Testis (tissue), 3 donors: ENCODE results near the gene SEPTIN6. TPM values are rescaled to one million over a fixed set of nuclear protein-coding genes. Genes with fewer than 3 reads are reported as not detected.
"Not testable (repeated sequence)": the region's sequence is repeated elsewhere in the genome, so short reads cannot be mapped to it uniquely, and the experiment has no call there.

ENCODE experiments used
- DNase-seq: peaks from one replicate; pipeline ENCODE4 v3.0.0-alpha.2; 2019
- H3K27ac ChIP-seq, 2 donors: fragments of 200-600 bp; sonication (generic); one replicate each; pipeline ENCODE4 v1.5.1; 2019
- H3K27me3 ChIP-seq: fragments of 200-600 bp; sonication (generic); one replicate; pipeline ENCODE4 v1.5.1; 2019
- H3K36me3 ChIP-seq: fragments of 200-600 bp; sonication (generic); one replicate; pipeline ENCODE4 v1.5.1; 2017; ENCODE audit warnings: low read depth; ENCODE audit errors: missing control alignments
- H3K4me1 ChIP-seq: fragments of 200-600 bp; sonication (generic); one replicate; pipeline ENCODE4 v1.5.1; 2019
- H3K4me3 ChIP-seq, 2 donors: fragments of 200-600 bp; sonication (generic); one replicate each; pipeline ENCODE4 v1.5.1; 2017 to 2019
- H3K9me3 ChIP-seq: fragments of 200-600 bp; sonication (generic); one replicate; pipeline ENCODE4 v1.5.1; 2017
- POLR2A ChIP-seq: fragments of 450-650 bp; IDR thresholded peaks from one replicate; pipeline ENCODE4 v1.6.1; 2017; ENCODE audit warnings: antibody characterized with exemption, mild to moderate bottlenecking, moderate library complexity
- WGBS, 2 donors: methylation state at CpG; one replicate each; pipeline ENCODE4 v1.1.5; 2018; 5-methylcytosine and 5-hydroxymethylcytosine counted together
- intact Hi-C: fragments of 100-400 bp; cut with DNase I; formaldehyde crosslinking; loops from one replicate; pipeline ENCODE4 v1.15.1; 2023; ENCODE audit warnings: low total_unique reads
- polyA plus RNA-seq: library from polyadenylated mRNA; stranded (reverse); fragments of 350-450 nt; fragmentation: Illumina TruSeq; extraction: RNeasy Lipid Tissue Mini Kit (QIAGEN cat#74804); gene quantifications from one replicate; pipeline ENCODE4 v1.2.3, GENCODE V29; 2014; ENCODE audit warnings: low read depth, low replicate concordance; ENCODE audit not compliant: insufficient read depth
- total RNA-seq, 2 donors: library from RNA; depleted of rRNA; stranded (reverse); fragments of >200 nt; gene quantifications; one replicate each; pipeline ENCODE4 v1.2.3, GENCODE V29; 2016
- TF ChIP-seq, protein P1 (sequence below), 3 experiments: fragments of 450-650 bp in 2 of 3; fragments of 200-600 bp in 1 of 3; sonication (generic) in 1 of 3; IDR thresholded peaks; one replicate each; pipeline ENCODE4 v1.5.1; 2016 to 2019; ENCODE audit warnings: antibody characterized with exemption in 3 of 3, mild to moderate bottlenecking in 2 of 3, moderate library complexity in 1 of 3

The SEPTIN6 gene
- total and polyA plus RNA-seq, 3 donors from 2014 or later, result 80.2 to 250 (median 187) TPM

DNA sequence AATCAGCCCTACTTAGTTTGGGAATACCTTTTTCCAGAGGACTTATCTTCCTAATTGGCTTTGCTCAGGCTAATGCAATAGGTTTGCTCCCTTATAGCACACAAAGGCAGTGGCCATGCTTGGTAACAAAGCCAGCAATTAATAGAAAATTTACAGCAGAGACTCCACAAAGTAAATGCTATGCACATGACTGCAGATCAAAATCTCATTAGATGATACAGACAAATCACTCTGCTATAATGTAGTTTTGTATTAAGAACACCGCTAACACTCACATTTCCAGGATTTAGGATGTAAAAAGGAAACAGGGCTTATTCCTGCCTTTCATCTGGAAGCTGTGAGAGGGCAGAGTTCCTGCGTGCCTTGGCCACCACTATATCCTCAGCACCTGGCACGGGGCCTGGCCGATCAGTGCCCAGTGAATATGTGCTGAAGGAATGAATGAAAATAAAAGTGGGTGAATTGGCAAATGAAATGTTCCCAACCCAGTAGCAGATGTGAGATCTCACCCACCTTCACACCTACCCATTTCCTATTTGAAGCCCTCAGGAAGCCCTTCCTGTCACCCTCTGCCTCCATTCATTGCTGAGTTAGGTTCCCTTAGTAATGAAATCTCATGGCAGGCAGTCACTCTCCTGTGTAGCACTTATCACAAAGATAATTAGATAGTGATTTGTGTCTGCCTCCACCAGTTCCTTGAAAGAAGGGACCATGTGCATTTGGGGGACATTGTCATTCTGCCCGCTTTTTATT, 5.1 kb downstream of the SEPTIN6 start:
- peaks cover 12% of the 10 kb centered on the region for H3K4me1 ChIP-seq
- no peak for DNase-seq

GRCh38 chrX:119686087-119686691, 6.8 kb downstream of the SEPTIN6 start:
- H3K27ac ChIP-seq, result peak overlapping the region; percentile 68 to 77
- no peak overlapping the region for H3K4me3 ChIP-seq
- intact Hi-C loops, result no loop called here
- no peaks in the 10 kb centered on the region for H3K9me3 ChIP-seq
- no peaks in the 10 kb centered on the region for H3K27me3 ChIP-seq
- TF ChIP-seq, protein P1, sequence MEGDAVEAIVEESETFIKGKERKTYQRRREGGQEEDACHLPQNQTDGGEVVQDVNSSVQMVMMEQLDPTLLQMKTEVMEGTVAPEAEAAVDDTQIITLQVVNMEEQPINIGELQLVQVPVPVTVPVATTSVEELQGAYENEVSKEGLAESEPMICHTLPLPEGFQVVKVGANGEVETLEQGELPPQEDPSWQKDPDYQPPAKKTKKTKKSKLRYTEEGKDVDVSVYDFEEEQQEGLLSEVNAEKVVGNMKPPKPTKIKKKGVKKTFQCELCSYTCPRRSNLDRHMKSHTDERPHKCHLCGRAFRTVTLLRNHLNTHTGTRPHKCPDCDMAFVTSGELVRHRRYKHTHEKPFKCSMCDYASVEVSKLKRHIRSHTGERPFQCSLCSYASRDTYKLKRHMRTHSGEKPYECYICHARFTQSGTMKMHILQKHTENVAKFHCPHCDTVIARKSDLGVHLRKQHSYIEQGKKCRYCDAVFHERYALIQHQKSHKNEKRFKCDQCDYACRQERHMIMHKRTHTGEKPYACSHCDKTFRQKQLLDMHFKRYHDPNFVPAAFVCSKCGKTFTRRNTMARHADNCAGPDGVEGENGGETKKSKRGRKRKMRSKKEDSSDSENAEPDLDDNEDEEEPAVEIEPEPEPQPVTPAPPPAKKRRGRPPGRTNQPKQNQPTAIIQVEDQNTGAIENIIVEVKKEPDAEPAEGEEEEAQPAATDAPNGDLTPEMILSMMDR (IDR thresholded peaks at IDR 0.05), result no peak
- no peak for TF ChIP-seq POLR2A
- peaks cover 12% of the 10 kb centered on the region for H3K4me1 ChIP-seq
- H3K36me3 ChIP-seq, result no peaks in the 10 kb centered on the region
- WGBS, 2 donors, result 35 to 40% methylated on average over 3 to 12 of the region's 12 CpGs
- DNase-seq, result no peak

More for the DNA sequence above, 5.1 kb downstream of the SEPTIN6 start:
- Histone ChIP-seq H3K27me3 (no peaks in the 10 kb centered on the region), H3K9me3 (no peaks in the 10 kb centered on the region), H3K4me3 (no peak overlapping the region), H3K27ac (no peak overlapping the region), H3K36me3 (no peaks in the 10 kb centered on the region)
- TF ChIP-seq, protein P1 (IDR thresholded peaks at IDR 0.05), result no peak
- TF ChIP-seq POLR2A, result no peak
- WGBS, 2 donors, result 76 to 77% methylated on average over 5 of the region's 5 CpGs
- intact Hi-C loops, result no loop called here

DNA sequence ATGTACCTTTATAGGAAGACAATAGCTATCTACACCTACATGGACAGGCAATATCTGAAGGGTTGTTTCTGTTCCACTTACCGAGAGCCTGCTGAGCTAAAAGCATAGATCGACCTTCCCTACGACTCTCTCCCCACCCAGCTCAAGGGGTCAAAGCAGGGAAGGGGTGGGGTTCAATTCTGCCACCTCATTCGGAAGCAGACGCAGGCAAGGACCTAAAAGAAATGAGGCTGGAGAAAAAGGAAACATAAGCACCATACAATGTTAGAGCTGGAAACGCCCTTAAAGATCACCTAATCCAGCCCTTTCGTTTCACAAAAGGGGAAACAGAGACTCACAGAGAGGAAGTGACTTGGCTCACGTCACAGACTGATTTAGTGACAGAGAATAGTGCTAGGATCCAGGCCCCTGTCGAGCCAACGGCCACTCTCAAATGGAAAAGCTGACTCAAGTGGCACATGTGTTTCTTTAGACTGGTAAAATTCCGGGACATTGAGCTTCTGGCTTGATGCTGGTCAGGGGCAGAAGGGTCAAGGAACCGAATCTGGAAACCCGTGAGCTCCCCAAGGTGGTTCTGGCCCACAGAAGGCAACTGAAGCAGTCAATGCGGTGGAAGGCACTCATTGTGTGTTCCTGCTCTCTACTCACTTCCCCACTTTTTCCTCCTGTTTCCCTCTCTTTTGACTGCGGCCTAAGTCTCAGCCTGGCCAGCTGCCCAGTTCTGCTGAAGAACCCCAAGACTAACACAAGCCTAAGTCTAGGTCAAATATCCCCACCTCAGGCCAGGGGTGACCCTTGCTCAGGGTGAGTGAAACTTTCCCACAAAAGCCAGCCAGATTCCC, 7.5 kb downstream of the SEPTIN6 start:
- intact Hi-C loops, result no loop called here
- Histone ChIP-seq H3K9me3 (no peaks in the 10 kb centered on the region), H3K4me3 (no peak overlapping the region), H3K27me3 (no peaks in the 10 kb centered on the region), H3K4me1 (peaks cover 12% of the 10 kb centered on the region), H3K36me3 (no peaks in the 10 kb centered on the region), H3K27ac (peak overlapping the region; percentile 68 to 77)
- no peak for DNase-seq
- TF ChIP-seq, protein P1 (IDR thresholded peaks at IDR 0.05), result no peak
- no peak for TF ChIP-seq POLR2A
- WGBS, 2 donors, result 25 to 37% methylated on average over 8 to 12 of the region's 15 CpGs

GRCh38 chrX:119684916-119685224, 8.1 kb downstream of the SEPTIN6 start:
- Histone ChIP-seq H3K27ac (peak overlapping the region; percentile 68 to 77), H3K36me3 (no peaks in the 10 kb centered on the region)
- intact Hi-C loops, result no loop called here

GRCh38 chrX:119684312-119684711, 8.7 kb downstream of the SEPTIN6 start:
- H3K27me3 ChIP-seq, H3K27ac ChIP-seq, intact Hi-C loops, DNase-seq, H3K9me3 ChIP-seq, H3K4me3 ChIP-seq, H3K36me3 ChIP-seq: not testable (repeated sequence)
- H3K4me1 ChIP-seq, result peaks cover 12% of the 10 kb centered on the region
- 67 to 94% methylated on average over 3 to 7 of the region's 8 CpGs for WGBS, 2 donors

More at GRCh38 chrX:119684916-119685224, 8.1 kb downstream of the SEPTIN6 start:
- Histone ChIP-seq H3K27me3 (no peaks in the 10 kb centered on the region), H3K9me3 (no peaks in the 10 kb centered on the region), H3K4me3 (no peak overlapping the region), H3K4me1 (peaks cover 12% of the 10 kb centered on the region)
- no peak for DNase-seq
- 8 to 78% methylated on average over 1 of the region's 1 CpG for WGBS, 2 donors
- TF ChIP-seq, protein P1 (IDR thresholded peaks at IDR 0.05), result no peak
- no peak for TF ChIP-seq POLR2A
